ENCODE data around the gene UGT1A8. TPM values are rescaled to one million over a fixed set of nuclear protein-coding genes. Genes with fewer than 3 reads are reported as not detected.
"Not testable (repeated sequence)": the region's sequence is repeated elsewhere in the genome, so short reads cannot be mapped to it uniquely, and the experiment has no call there.

Gene UGT1A8
- total RNA-seq, 2 experiments from 2014 or later: not detected

GRCh38 chr2:233655043-233655442, 37.6 kb downstream of the UGT1A8 start:
- Histone ChIP-seq H3K79me2 (ENCODE audit: insufficient read depth, low read depth, low read length) (no peaks in the 10 kb centered on the region), H3K36me3 (ENCODE audit: insufficient read depth, low read length) (no peaks in the 10 kb centered on the region), H3K27ac (ENCODE audit: low read depth, low read length, poor library complexity, severe bottlenecking) (no peak overlapping the region), H3K9me2 (ENCODE audit: insufficient read depth, low read length) (no peaks in the 10 kb centered on the region), H3K4me1 (ENCODE audit: insufficient read depth, low read length, poor library complexity, severe bottlenecking) (no peaks in the 10 kb centered on the region), H4K20me1 (ENCODE audit: insufficient read depth, low read length) (no peaks in the 10 kb centered on the region), H3K9me3 (ENCODE audit: low read length) (no peaks in the 10 kb centered on the region), H3K4me2 (ENCODE audit: low read length) (no peak overlapping the region), H2AFZ (ENCODE audit: low read length) (no peak overlapping the region), H3K4me3 (ENCODE audit: low read depth, low read length, poor library complexity, severe bottlenecking) (no peak overlapping the region)
- BruUV-seq (replicated peaks): no TSS peak
- intact Hi-C loops (cut with micrococcal nuclease; ENCODE audit: unreplicated experiment): no loop called here
- CTCF ChIA-PET (ENCODE audit: unreplicated experiment): no interaction called here
- no peak for TF ChIP-seq EZH2phosphoT487 (IDR thresholded peaks at IDR 0.05; ENCODE audit: borderline replicate concordance, low read depth, low read length)
- TF ChIP-seq CTCF (conservative IDR thresholded peaks at IDR 0.05; ENCODE audit: low read length): no peak
- POLR2A ChIA-PET: interaction anchor here (0.8 kb wide), 1 partner anchor 125 kb away, joined by 4 read pairs; no protein-coding TSS in a partner anchor
- no peak for DNase-seq (ENCODE audit: low spot score)

- H3K9me2 ChIP-seq (ENCODE audit: insufficient read depth, low read length); H2AFZ ChIP-seq (ENCODE audit: low read length); H3K36me3 ChIP-seq (ENCODE audit: insufficient read depth, low read length); H3K9me3 ChIP-seq (ENCODE audit: low read length); H3K4me2 ChIP-seq (ENCODE audit: low read length); H3K27ac ChIP-seq (ENCODE audit: low read depth, low read length, poor library complexity, severe bottlenecking); CTCF ChIA-PET (ENCODE audit: unreplicated experiment); H3K4me1 ChIP-seq (ENCODE audit: insufficient read depth, low read length, poor library complexity, severe bottlenecking); H4K20me1 ChIP-seq (ENCODE audit: insufficient read depth, low read length); H3K79me2 ChIP-seq (ENCODE audit: insufficient read depth, low read depth, low read length); DNase-seq (ENCODE audit: low spot score); intact Hi-C loops (cut with micrococcal nuclease; ENCODE audit: unreplicated experiment); POLR2A ChIA-PET; H3K4me3 ChIP-seq (ENCODE audit: low read depth, low read length, poor library complexity, severe bottlenecking); BruUV-seq (replicated peaks): not testable (repeated sequence)
Observed at GRCh38 chr2:233655943-233656342, 38.5 kb downstream of the UGT1A8 start.

- Histone ChIP-seq H3K4me3 (ENCODE audit: low read depth, low read length, poor library complexity, severe bottlenecking) (no peak overlapping the region), H2AFZ (ENCODE audit: low read length) (no peak overlapping the region), H3K36me3 (ENCODE audit: insufficient read depth, low read length) (no peaks in the 10 kb centered on the region), H3K9me2 (ENCODE audit: insufficient read depth, low read length) (no peaks in the 10 kb centered on the region), H3K27ac (ENCODE audit: low read depth, low read length, poor library complexity, severe bottlenecking) (no peak overlapping the region), H3K9me3 (ENCODE audit: low read length) (no peaks in the 10 kb centered on the region), H3K4me2 (ENCODE audit: low read length) (no peak overlapping the region), H3K79me2 (ENCODE audit: insufficient read depth, low read depth, low read length) (no peaks in the 10 kb centered on the region), H4K20me1 (ENCODE audit: insufficient read depth, low read length) (no peaks in the 10 kb centered on the region), H3K4me1 (ENCODE audit: insufficient read depth, low read length, poor library complexity, severe bottlenecking) (no peaks in the 10 kb centered on the region)
- BruUV-seq (replicated peaks): no TSS peak
- ChIA-PET CTCF (ENCODE audit: unreplicated experiment) (no interaction called here), POLR2A (no interaction called here)
- intact Hi-C loops (cut with micrococcal nuclease; ENCODE audit: unreplicated experiment): no loop called here
- DNase-seq (ENCODE audit: low spot score): no peak
- TF ChIP-seq EZH2phosphoT487 (IDR thresholded peaks at IDR 0.05; ENCODE audit: borderline replicate concordance, low read depth, low read length) (no peak), CTCF (conservative IDR thresholded peaks at IDR 0.05; ENCODE audit: low read length) (no peak)
Observed at GRCh38 chr2:233656443-233656842, 39.0 kb downstream of the UGT1A8 start.

Measured in OCI-LY7 (cell line).